ENCODE results near the gene RABGGTA. TPM values are rescaled to one million over a fixed set of nuclear protein-coding genes. Genes with fewer than 3 reads are reported as not detected.

RABGGTA gene
- total RNA-seq = 33.9 and 38.4 TPM in 2 replicates

DNA sequence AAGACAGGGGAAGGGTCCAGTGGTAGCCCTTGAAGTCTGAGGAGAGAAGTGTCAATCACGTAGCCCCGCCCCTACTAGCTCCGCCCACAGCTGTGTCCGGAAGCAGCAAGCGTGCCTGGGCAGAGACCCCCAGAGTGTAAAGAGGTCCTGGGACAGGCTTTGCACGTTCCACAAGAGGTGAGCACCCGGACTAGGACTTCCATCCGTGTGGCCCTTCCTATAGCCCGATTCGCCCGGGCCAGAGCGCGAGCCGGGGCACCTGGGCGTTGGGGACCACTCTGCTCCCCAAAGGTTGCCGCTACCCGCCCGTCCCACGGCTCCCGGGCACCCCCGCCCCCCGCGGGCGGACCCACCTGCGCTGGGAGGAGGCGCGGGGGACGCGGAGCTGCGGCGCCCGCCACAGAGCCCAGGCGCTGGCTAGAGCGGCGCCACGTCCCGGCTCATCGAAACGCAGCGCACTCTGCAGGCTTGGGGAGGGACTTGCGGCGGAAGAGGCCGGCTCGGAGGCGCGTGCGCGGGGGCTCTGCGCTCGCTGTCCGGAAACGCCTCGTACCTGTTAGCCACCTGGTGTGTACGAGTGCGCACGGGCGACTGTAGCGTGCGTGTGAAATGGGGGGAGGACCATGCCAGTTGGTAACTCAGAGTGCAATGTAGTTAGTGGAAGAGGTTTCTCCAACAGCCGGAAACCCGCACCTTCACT lies at the start of gene RABGGTA:
RABGGTA (minus strand) TSS at position 464 of the 700 bp plus-strand sequence. CDS start 482 bp downstream, outside the sequence.
- Mint-ChIP-seq H3K9me3 (no peaks in the 10 kb centered on the region), H3K4me1 (ENCODE audit: low read depth) (peaks cover 30% of the 10 kb centered on the region), H3K27me3 (ENCODE audit: low read depth) (no peaks in the 10 kb centered on the region), H3K36me3 (ENCODE audit: low read depth) (peaks cover 22% of the 10 kb centered on the region), H3K4me3 (ENCODE audit: low read depth) (peak within 1 kb of the TSS; percentile 86), H3K27ac (peak within 1 kb of the TSS; percentile 89)
- peak; percentile 87 for DNase-seq (ENCODE audit: low spot score)
- intact Hi-C loops (cut with micrococcal nuclease) = loop anchor here (1.0 kb wide), 4 partner anchors 28 to 58 kb away; partner anchors contain the start of genes CHMP4A, DHRS1, GMPR2 and NEDD8

- Mint-ChIP-seq H3K4me1 (ENCODE audit: low read depth) (peaks cover 37% of the 10 kb centered on the region), H3K36me3 (ENCODE audit: low read depth) (peaks cover 26% of the 10 kb centered on the region), H3K27ac (peak overlapping the region; percentile 16), H3K27me3 (ENCODE audit: low read depth) (peaks cover 11% of the 10 kb centered on the region), H3K9me3 (no peaks in the 10 kb centered on the region), H3K4me3 (ENCODE audit: low read depth) (no peak overlapping the region)
- DNase-seq (ENCODE audit: low spot score) = no peak
- intact Hi-C loops (cut with micrococcal nuclease) = no loop called here
Measured at GRCh38 chr14:24317141-24317928, 45.9 kb upstream of the RABGGTA start.

GRCh38 chr14:24316597-24316950 lies 45.2 kb upstream of the RABGGTA start:
- Mint-ChIP-seq H3K4me1 (ENCODE audit: low read depth) (peaks cover 45% of the 10 kb centered on the region), H3K27me3 (ENCODE audit: low read depth) (peaks cover 11% of the 10 kb centered on the region)

GRCh38 chr14:24315807-24316596 lies 44.6 kb upstream of the RABGGTA start:
- Mint-ChIP-seq H3K9me3 (no peaks in the 10 kb centered on the region), H3K27me3 (ENCODE audit: low read depth) (peaks cover 11% of the 10 kb centered on the region), H3K36me3 (ENCODE audit: low read depth) (peaks cover 30% of the 10 kb centered on the region), H3K4me1 (ENCODE audit: low read depth) (peaks cover 45% of the 10 kb centered on the region), H3K27ac (no peak overlapping the region), H3K4me3 (ENCODE audit: low read depth) (no peak overlapping the region)
- no peak for DNase-seq (ENCODE audit: low spot score)
- intact Hi-C loops (cut with micrococcal nuclease) = loop anchor here (2.0 kb wide), 1 partner anchor 17 kb away; no protein-coding TSS in a partner anchor

More at GRCh38 chr14:24316597-24316950, 45.2 kb upstream of the RABGGTA start:
- no peak for DNase-seq (ENCODE audit: low spot score)
- H3K4me3 Mint-ChIP-seq (ENCODE audit: low read depth) = no peak overlapping the region
- H3K36me3 Mint-ChIP-seq (ENCODE audit: low read depth) = peaks cover 30% of the 10 kb centered on the region
- intact Hi-C loops (cut with micrococcal nuclease) = no loop called here
- H3K27ac Mint-ChIP-seq = no peak overlapping the region
- no peaks in the 10 kb centered on the region for H3K9me3 Mint-ChIP-seq

- intact Hi-C loops (cut with micrococcal nuclease) = loop anchor here (2.0 kb wide), 1 partner anchor 17 kb away; no protein-coding TSS in a partner anchor
- Mint-ChIP-seq H3K4me3 (ENCODE audit: low read depth) (no peak overlapping the region), H3K27me3 (ENCODE audit: low read depth) (peaks cover 10% of the 10 kb centered on the region), H3K4me1 (ENCODE audit: low read depth) (peaks cover 46% of the 10 kb centered on the region), H3K27ac (no peak overlapping the region), H3K36me3 (ENCODE audit: low read depth) (peaks cover 30% of the 10 kb centered on the region), H3K9me3 (no peaks in the 10 kb centered on the region)
- DNase-seq (ENCODE audit: low spot score) = no peak
Measured at GRCh38 chr14:24315243-24315806, 43.9 kb upstream of the RABGGTA start.

DNA sequence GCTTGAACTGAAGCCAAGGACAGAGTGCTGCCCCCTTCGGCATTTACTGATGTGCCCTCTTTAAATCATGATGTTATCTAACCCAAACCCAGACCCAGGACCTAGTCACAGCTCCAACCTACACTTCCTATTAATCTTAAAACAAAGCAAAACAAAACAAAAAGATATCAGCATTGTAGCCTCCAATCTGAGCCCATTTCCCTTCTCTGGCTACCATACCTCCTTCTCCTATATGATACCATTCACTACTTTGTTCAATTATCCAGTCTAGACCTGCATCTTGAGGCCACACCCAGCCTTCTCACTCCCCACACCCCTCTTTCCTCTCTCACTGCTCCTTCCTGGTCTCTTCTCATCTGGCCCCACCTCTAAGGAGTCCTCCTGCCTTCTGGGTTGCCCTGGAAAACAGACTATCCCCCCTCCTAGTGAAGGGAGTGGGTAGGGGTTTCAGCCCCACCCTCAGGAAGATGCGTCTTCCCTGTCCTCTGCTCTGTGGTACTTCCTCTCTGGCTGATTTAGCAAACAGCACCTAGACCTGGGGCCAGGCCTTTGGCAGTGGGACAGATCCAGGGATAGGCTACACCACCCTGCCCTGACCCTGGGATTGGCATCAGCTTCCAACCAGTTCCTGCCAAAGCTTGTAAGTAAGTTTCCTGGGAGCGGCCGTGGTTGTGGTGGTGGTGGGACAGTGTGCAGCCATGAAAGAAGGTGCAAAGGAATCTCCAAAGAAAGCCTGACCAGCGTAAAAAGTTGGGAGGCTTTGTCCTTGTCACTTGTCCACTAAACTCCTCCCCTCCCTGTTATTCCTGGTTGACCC lies 43.2 kb upstream of the RABGGTA start:
- intact Hi-C loops (cut with micrococcal nuclease) = loop anchor here (2.0 kb wide), 1 partner anchor 18 kb away; no protein-coding TSS in a partner anchor
- Mint-ChIP-seq H3K36me3 (ENCODE audit: low read depth) (peaks cover 34% of the 10 kb centered on the region), H3K4me3 (ENCODE audit: low read depth) (no peak overlapping the region), H3K9me3 (no peaks in the 10 kb centered on the region), H3K27me3 (ENCODE audit: low read depth) (peaks cover 3% of the 10 kb centered on the region), H3K27ac (peak overlapping the region; percentile 20), H3K4me1 (ENCODE audit: low read depth) (peaks cover 50% of the 10 kb centered on the region)
- DNase-seq (ENCODE audit: low spot score) = no peak

GRCh38 chr14:24313913-24314312 lies 42.5 kb upstream of the RABGGTA start:
- no peaks in the 10 kb centered on the region for H3K27me3 Mint-ChIP-seq (ENCODE audit: low read depth)
- intact Hi-C loops (cut with micrococcal nuclease) = loop anchor here (2.0 kb wide), 1 partner anchor 19 kb away; no protein-coding TSS in a partner anchor
- DNase-seq (ENCODE audit: low spot score) = no peak
- peak overlapping the region; percentile 56 for H3K27ac Mint-ChIP-seq
- H3K9me3 Mint-ChIP-seq = no peaks in the 10 kb centered on the region
- H3K36me3 Mint-ChIP-seq (ENCODE audit: low read depth) = peaks cover 40% of the 10 kb centered on the region
- peak overlapping the region; percentile 57 for H3K4me3 Mint-ChIP-seq (ENCODE audit: low read depth)
- H3K4me1 Mint-ChIP-seq (ENCODE audit: low read depth) = peaks cover 55% of the 10 kb centered on the region

GRCh38 chr14:24312736-24313507 lies 41.5 kb upstream of the RABGGTA start:
- Mint-ChIP-seq H3K27ac (peak overlapping the region; percentile 82), H3K4me3 (ENCODE audit: low read depth) (peak overlapping the region; percentile 81), H3K9me3 (no peaks in the 10 kb centered on the region), H3K36me3 (ENCODE audit: low read depth) (peaks cover 47% of the 10 kb centered on the region), H3K4me1 (ENCODE audit: low read depth) (peaks cover 60% of the 10 kb centered on the region), H3K27me3 (ENCODE audit: low read depth) (no peaks in the 10 kb centered on the region)
- intact Hi-C loops (cut with micrococcal nuclease) = no loop called here
- DNase-seq (ENCODE audit: low spot score) = peak; percentile 39

DNA sequence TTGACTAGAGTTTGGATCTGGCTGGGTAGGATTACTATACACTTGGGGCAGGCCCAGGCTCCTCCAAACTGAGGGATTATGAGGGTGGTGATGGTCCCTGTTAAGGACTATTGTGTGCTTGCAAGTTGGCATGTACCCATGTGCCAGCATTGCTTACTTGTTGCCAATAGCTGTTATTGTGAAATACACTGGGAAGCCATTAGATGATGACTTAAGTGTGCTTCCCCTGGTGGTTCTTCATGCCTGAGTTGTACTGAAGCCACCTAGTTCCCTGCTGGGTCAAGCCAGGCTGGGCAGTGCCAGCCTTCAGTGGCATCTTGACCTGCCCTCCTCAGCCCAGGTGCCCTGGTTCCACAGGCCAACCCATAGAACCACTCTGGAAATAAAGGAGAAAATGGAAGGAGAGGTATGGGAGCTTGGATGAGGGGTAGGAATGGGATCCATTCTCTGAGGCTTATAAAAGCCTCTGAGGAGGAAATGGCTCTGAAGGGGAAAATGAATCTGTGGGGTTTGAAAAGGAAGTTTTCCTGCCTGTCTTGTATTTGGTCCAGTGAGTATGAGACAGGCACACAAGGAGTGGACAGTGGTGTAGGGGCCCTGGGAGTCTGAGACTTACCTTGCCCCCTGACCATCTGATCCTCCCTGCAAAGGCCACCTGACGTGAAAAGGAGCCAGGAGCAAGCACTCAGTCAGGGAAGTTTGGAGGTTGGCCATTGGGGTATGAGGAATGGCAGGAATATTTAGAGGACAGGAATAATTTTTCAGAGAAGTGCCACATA lies 40.6 kb upstream of the RABGGTA start:
- DNase-seq (ENCODE audit: low spot score) = no peak
- H3K4me1 Mint-ChIP-seq (ENCODE audit: low read depth) = peaks cover 57% of the 10 kb centered on the region
- intact Hi-C loops (cut with micrococcal nuclease) = no loop called here
- H3K27me3 Mint-ChIP-seq (ENCODE audit: low read depth) = no peaks in the 10 kb centered on the region
- peak overlapping the region; percentile 82 for H3K27ac Mint-ChIP-seq
- H3K36me3 Mint-ChIP-seq (ENCODE audit: low read depth) = peaks cover 53% of the 10 kb centered on the region
- peak overlapping the region; percentile 81 for H3K4me3 Mint-ChIP-seq (ENCODE audit: low read depth)
- H3K9me3 Mint-ChIP-seq = no peaks in the 10 kb centered on the region

GRCh38 chr14:24310646-24311604 lies 39.5 kb upstream of the RABGGTA start, which contains the start of gene LTB4R:
Gene LTB4R (plus strand): TSS chr14:24311502. CDS start chr14:24315652, 4,150 bp downstream.
- intact Hi-C loops (cut with micrococcal nuclease) = no loop called here

More at GRCh38 chr14:24310646-24311604, 39.5 kb upstream of the RABGGTA start, which contains the start of gene LTB4R:
- H3K4me3 Mint-ChIP-seq (ENCODE audit: low read depth) = peak within 1 kb of the TSS; percentile 81
- H3K27me3 Mint-ChIP-seq (ENCODE audit: low read depth) = no peaks in the 10 kb centered on the region
- DNase-seq (ENCODE audit: low spot score) = peak; percentile 64
- H3K9me3 Mint-ChIP-seq = no peaks in the 10 kb centered on the region
- H3K27ac Mint-ChIP-seq = peak within 1 kb of the TSS; percentile 82
- peaks cover 56% of the 10 kb centered on the region for H3K4me1 Mint-ChIP-seq (ENCODE audit: low read depth)
- peaks cover 63% of the 10 kb centered on the region for H3K36me3 Mint-ChIP-seq (ENCODE audit: low read depth)

Measured in activated T-helper 2 cell treated with anti-CD3 and anti-CD28 coated beads, Interferon-gamma antibody, Interleukin-2, Interleukin-4, amounts not matched to agents 10 μg/mL and 5 μg/mL and 100 μg/mL, durations not matched to agents 14 hours and 24 hours and 36 hours (primary cell).